Erythroblast (primary cell): ENCODE data around the gene XIRP2.

Experiments used
- GATA1 ChIP-seq: IDR thresholded peaks from 2 replicates; pipeline ENCODE4 v1.6.1; 2011; ENCODE audit warnings: low read depth, mild to moderate bottlenecking, control low read depth, low read length, moderate library complexity
- POLR2A ChIP-seq: IDR thresholded peaks from 2 replicates; pipeline ENCODE4 v1.6.1; 2011; ENCODE audit warnings: mild to moderate bottlenecking, low read length

GRCh38 chr2:166942377-166942776 is 54.1 kb downstream of the XIRP2 start:
- TF ChIP-seq POLR2A (no peak), GATA1 (no peak)
